Cardiac fibroblast (primary cell): Measurements from ENCODE around the gene MYL9.
"Not testable (repeated sequence)": the region's sequence is repeated elsewhere in the genome, so short reads cannot be mapped to it uniquely, and the experiment has no call there.

Source experiments
- DNase-seq, 2 donors: peaks; one replicate each; pipeline versions ENCODE4 v3.0.0 to v3.0.0-alpha.2; 2010; ENCODE audit warnings: low read depth in 2 of 2
- H3K4me3 ChIP-seq, 2 donors: replicated peaks in 1 of 2; 1 replicate in 1 of 2; 2 replicates in 1 of 2; pipeline ENCODE4 v1.5.1; 2011; ENCODE audit warnings: low read depth in 2 of 2, low read length in 2 of 2, mild to moderate bottlenecking in 2 of 2, moderate library complexity in 1 of 2
- TF ChIP-seq, protein P1 (sequence below): IDR thresholded peaks from one replicate; pipeline ENCODE4 v1.5.1; 2011; ENCODE audit warnings: low read depth, mild to moderate bottlenecking, low read length, inconsistent platforms

MYL9 gene

GRCh38 chr20:36549942-36550789 is 8.8 kb downstream of the MYL9 start:
- DNase-seq = peak in 1 of 2 donors; percentile 38
- H3K4me3 ChIP-seq = no peak overlapping the region
- TF ChIP-seq, protein P1, sequence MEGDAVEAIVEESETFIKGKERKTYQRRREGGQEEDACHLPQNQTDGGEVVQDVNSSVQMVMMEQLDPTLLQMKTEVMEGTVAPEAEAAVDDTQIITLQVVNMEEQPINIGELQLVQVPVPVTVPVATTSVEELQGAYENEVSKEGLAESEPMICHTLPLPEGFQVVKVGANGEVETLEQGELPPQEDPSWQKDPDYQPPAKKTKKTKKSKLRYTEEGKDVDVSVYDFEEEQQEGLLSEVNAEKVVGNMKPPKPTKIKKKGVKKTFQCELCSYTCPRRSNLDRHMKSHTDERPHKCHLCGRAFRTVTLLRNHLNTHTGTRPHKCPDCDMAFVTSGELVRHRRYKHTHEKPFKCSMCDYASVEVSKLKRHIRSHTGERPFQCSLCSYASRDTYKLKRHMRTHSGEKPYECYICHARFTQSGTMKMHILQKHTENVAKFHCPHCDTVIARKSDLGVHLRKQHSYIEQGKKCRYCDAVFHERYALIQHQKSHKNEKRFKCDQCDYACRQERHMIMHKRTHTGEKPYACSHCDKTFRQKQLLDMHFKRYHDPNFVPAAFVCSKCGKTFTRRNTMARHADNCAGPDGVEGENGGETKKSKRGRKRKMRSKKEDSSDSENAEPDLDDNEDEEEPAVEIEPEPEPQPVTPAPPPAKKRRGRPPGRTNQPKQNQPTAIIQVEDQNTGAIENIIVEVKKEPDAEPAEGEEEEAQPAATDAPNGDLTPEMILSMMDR = no peak

GRCh38 chr20:36550790-36551299 is 9.5 kb downstream of the MYL9 start:
- DNase-seq = peak; percentile 27 to 58
- TF ChIP-seq, protein P1 = no peak
- H3K4me3 ChIP-seq = no peak overlapping the region

DNA sequence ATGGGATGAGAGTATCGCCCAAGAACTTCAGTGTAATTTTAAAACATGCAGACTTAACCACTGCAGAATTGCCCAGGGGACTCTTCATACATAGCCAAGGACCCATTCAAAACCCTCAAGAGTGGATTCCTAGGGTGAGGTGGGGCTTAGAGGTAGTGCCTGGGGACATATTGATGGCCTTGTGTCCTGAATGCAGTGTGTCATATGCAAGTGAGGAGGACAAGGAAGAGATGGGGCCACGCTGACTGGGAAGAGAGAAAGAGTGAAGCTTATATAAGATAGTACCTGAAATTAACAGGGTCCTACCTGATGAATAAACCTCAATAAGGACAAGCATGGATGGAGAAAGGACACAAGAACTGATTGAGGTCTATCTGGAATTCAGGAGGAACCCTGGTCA is 13.9 kb downstream of the MYL9 start:
- TF ChIP-seq, protein P1 = no peak
- no peak overlapping the region for H3K4me3 ChIP-seq
- DNase-seq = no peak

DNA sequence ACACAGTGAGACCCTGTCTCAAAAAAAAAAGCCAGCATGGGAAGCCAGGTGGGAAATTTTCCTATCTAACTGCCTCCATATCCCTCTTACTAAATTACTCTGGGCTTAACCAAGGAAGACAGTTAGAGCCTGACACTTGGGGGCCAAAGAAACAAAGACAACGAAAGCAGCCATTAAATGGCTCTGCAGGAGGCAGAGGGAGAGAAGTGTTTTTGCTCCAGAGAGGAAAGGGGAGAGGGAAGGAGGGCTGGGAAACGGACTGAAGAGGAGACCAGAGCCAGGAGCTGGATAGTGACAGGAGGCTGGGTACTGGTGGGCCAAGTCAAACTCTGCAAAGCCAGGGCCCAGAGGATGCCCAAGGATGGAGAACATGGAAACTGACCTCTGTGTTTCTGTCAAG is 21.4 kb downstream of the MYL9 start:
- TF ChIP-seq, protein P1 = no peak
- DNase-seq = no peak
- no peak overlapping the region for H3K4me3 ChIP-seq

- no peak overlapping the region for H3K4me3 ChIP-seq
- TF ChIP-seq, protein P1 = no peak
- no peak for DNase-seq
Measured at GRCh38 chr20:36563374-36563773, 22.1 kb downstream of the MYL9 start.

DNA sequence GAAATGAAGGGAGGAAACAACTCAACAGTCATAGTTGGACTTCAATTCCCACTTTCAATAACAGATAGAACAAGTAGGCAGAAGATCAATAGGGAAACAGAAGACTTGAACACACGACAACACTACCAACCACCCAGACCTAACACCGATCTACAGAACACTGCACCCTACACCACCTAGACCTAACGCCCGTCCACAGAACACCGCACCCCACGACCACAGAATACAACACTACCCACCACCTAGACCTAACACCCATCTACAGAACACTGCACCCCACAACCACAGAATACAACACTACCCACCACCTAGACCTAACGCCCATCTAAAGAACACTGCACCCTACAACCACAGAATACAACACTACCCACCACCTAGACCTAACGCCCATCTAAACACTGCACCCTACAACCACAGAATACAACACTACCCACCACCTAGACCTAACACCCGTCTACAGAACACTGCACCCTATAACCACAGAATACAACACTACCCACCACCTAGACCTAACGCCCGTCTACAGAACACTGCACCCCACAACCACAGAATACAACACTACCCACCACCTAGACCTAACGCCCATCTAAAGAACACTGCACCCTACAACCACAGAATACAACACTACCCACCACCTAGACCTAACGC is 22.9 kb downstream of the MYL9 start:
- DNase-seq = not testable (repeated sequence)

DNA sequence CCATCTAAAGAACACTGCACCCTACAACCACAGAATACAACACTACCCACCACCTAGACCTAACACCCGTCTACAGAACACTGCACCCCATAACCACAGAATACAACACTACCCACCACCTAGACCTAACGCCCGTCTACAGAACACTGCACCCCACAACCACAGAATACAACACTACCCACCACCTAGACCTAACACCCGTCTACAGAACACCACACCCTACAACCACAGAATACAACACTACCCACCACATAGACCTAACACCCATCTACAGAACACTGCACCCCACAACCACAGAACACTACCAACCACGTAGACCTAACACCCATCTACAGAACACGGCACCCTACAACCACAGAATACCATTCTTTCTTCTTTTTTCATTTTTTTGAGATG is 23.4 kb downstream of the MYL9 start:
- DNase-seq, H3K4me3 ChIP-seq: not testable (repeated sequence)

More for the DNA sequence above, 22.9 kb downstream of the MYL9 start:
- not testable (repeated sequence) for H3K4me3 ChIP-seq
